HL-60 (cell line): ENCODE measurements around the gene UNC45A.

Source experiments
- CTCF ChIP-seq: IDR thresholded peaks from one replicate; pipeline ENCODE4 v1.5.1; 2011; ENCODE audit warnings: low read length, control low read depth, inconsistent platforms; ENCODE audit not compliant: insufficient read depth
- GABPA ChIP-seq: IDR thresholded peaks from 2 replicates; pipeline ENCODE4 v1.6.1; 2012; ENCODE audit warnings: low read depth
- REST ChIP-seq: IDR thresholded peaks from 2 replicates; pipeline ENCODE4 v1.6.1; 2012; ENCODE audit warnings: low read depth; ENCODE audit not compliant: insufficient replicate concordance

- TF ChIP-seq CTCF (no peak), GABPA (no peak), REST (no peak)
Measured at GRCh38 chr15:90962021-90962420, 26.9 kb downstream of the UNC45A start.
